Measurements from ENCODE around the gene RABGEF1. TPM values are rescaled to one million over a fixed set of nuclear protein-coding genes. Genes with fewer than 3 reads are reported as not detected.

Gene RABGEF1
- total and polyA plus RNA-seq, 2 of the 8 experiments (the other 6 are each of a cell fraction or from before 2014, with no cell fraction given): 10.2 to 18.0 TPM

DNA sequence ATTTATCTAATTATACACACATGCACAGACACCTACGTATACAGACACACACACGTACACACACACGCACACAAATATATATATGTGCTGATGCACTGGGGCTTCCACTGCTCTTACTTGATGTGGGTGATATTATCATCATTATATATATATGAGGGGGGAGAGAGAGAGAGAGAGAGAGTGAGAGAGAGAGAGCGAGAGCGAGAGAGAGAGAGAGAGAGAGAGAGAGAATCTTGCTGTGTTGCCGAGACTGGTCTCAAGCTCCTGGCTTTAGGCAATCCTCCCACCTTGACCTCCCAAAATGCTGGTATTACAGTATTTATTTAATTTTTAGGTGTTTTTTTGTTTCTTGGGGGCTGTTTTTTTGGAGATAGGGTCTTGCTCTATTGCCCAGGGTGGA is 3.6 kb upstream of the RABGEF1 start:
- Histone ChIP-seq H2BK15ac (ENCODE audit: low read length) (no peak overlapping the region), H3K18ac (ENCODE audit: extremely low read depth, low read length) (no peak overlapping the region), H2AK5ac (ENCODE audit: low read depth, low read length) (no peak overlapping the region), H3K27me3 (replicated peaks in 1 of 4; ENCODE audit: control insufficient read depth in 3 of 4, extremely low read depth in 1 of 4, insufficient read depth in 3 of 4, low read length in 3 of 4) (no peaks in the 10 kb centered on the region), H2BK20ac (ENCODE audit: low read length) (no peak overlapping the region), H4K5ac (ENCODE audit: insufficient read length, low read depth, low read length) (no peak overlapping the region), H4K91ac (replicated peaks; ENCODE audit: insufficient read length, low read length) (no peak overlapping the region), H3K23ac (ENCODE audit: insufficient read length) (no peak overlapping the region), H3K14ac (ENCODE audit: insufficient read length) (no peak overlapping the region), H3K4ac (replicated peaks; ENCODE audit: insufficient read length, low read depth, low read length) (no peak overlapping the region), H3K9ac (replicated peaks in 1 of 4; ENCODE audit: extremely low read depth in 1 of 4, low read depth in 3 of 4, low read length in 3 of 4) (no peak overlapping the region), H2BK5ac (ENCODE audit: low read depth, low read length) (no peak overlapping the region), H3K36me3 (ENCODE audit: control insufficient read depth in 2 of 4, insufficient read depth in 4 of 4, low read length in 3 of 4) (0 out of 8 replicates have a peak, but pooled peaks cover 0 to 4% (median 0%) of the 10 kb centered on the region in 4 experiments), H3K56ac (replicated peaks; ENCODE audit: insufficient read length, low read depth, low read length) (no peak overlapping the region), H4K8ac (ENCODE audit: extremely low read depth, insufficient read depth, low read length) (no peak overlapping the region), H3K79me1 (ENCODE audit: low read depth, low read length) (no peaks in the 10 kb centered on the region), H3K23me2 (ENCODE audit: low read depth, low read length) (peaks cover 3% of the 10 kb centered on the region; the same call in 1 of the 2 replicates), H2BK12ac (ENCODE audit: low read depth, low read length) (no peak overlapping the region), H2AFZ (ENCODE audit: low read length) (no peak overlapping the region), H3K9me3 (ENCODE audit: insufficient read depth in 2 of 2, low read depth in 1 of 2, low read length in 1 of 2) (peaks cover 0 to 7% of the 10 kb centered on the region in 2 experiments; a peak in 1 of 4 replicates), H2BK120ac (replicated peaks; ENCODE audit: low read depth, low read length) (no peak overlapping the region), H3K4me2 (ENCODE audit: insufficient read depth in 1 of 2, low read depth in 2 of 2, low read length in 2 of 2) (no peak overlapping the region), H3K4me3 (ENCODE audit: extremely low read depth in 1 of 4, insufficient read depth in 2 of 4, low read depth in 3 of 4, low read length in 4 of 4) (no peak overlapping the region), H3K27ac (ENCODE audit: low read depth, low read length) (no peak overlapping the region), H3K79me2 (ENCODE audit: control insufficient read depth in 1 of 2, insufficient read depth in 2 of 2, low read length in 2 of 2) (peaks cover 0 to 5% of the 10 kb centered on the region in 2 experiments; a peak in 2 of 4 replicates), H3K4me1 (replicated peaks in 1 of 4; ENCODE audit: control insufficient read depth in 3 of 4, insufficient read depth in 4 of 4, low read length in 3 of 4) (no peaks in the 10 kb centered on the region; a peak in 1 of 7 replicates), H4K20me1 (replicated peaks in 1 of 2; ENCODE audit: control insufficient read depth in 1 of 2, insufficient read depth in 2 of 2, low read length in 2 of 2) (peaks cover 0 to 2% of the 10 kb centered on the region in 2 experiments)
- POLR2A ChIA-PET (ENCODE audit: partially characterized antibody): interaction anchor here (0.6 to 1.3 kb wide), 3 partner anchors 22 to 153 kb away, joined by 3 read pairs; no protein-coding TSS in a partner anchor
- CTCF ChIA-PET (ENCODE audit: partially characterized antibody): no interaction called here
- DNase-seq (ENCODE audit: low read depth in 1 of 2, low spot score in 2 of 2): no peak
- FAIRE-seq: no peak
- 94% methylated on average over 6 of the region's 6 CpGs; no CpG with 5 or more reads in 1 of the 2 experiments for WGBS, 2 experiments (ENCODE audit: extremely low coverage in 1 of 2, insufficient coverage in 1 of 2, insufficient read length in 1 of 2, insufficient replicate concordance in 2 of 2, low coverage in 1 of 2, low lambda C conversion rate in 2 of 2, missing lambda C conversion rate in 1 of 2)
- TF ChIP-seq SP4 (IDR thresholded peaks at IDR 0.05; ENCODE audit: low read length): no peak
- no peak for TF ChIP-seq CTBP2 (IDR thresholded peaks at IDR 0.05; ENCODE audit: borderline replicate concordance, insufficient read depth, insufficient read length, low read length)
- TF ChIP-seq RXRA (IDR thresholded peaks at IDR 0.05; ENCODE audit: insufficient read depth, low read depth, low read length): no peak
- TF ChIP-seq, protein P1, sequence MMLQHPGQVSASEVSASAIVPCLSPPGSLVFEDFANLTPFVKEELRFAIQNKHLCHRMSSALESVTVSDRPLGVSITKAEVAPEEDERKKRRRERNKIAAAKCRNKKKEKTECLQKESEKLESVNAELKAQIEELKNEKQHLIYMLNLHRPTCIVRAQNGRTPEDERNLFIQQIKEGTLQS (IDR thresholded peaks at IDR 0.05; ENCODE audit: insufficient read depth, low read depth, low read length): no peak
- TF ChIP-seq CBX8 (IDR thresholded peaks at IDR 0.05; ENCODE audit: borderline replicate concordance, low read depth, low read length): no peak
- no peak for TF ChIP-seq RAD21 (IDR thresholded peaks at IDR 0.05 in 1 of 2, conservative IDR thresholded peaks at IDR 0.05 in 1 of 2; ENCODE audit: low read depth in 2 of 2, low read length in 2 of 2)
- TF ChIP-seq RBBP5 (IDR thresholded peaks at IDR 0.05; ENCODE audit: borderline replicate concordance, low read depth, low read length): no peak
- TF ChIP-seq SRF (IDR thresholded peaks at IDR 0.05; ENCODE audit: low read depth, low read length): no peak
- no peak for TF ChIP-seq POU5F1 (IDR thresholded peaks at IDR 0.05; ENCODE audit: low read depth, low read length)
- TF ChIP-seq NANOG (IDR thresholded peaks at IDR 0.05; ENCODE audit: insufficient read depth, low read depth, low read length, poor library complexity, severe bottlenecking): no peak
